RWPE2 (cell line): ENCODE data around the gene RFWD3.

Source experiments
- ATAC-seq: fragments of 200-7000 bp; cut with Tn5 transposase; 3 replicates; pipeline ENCODE4 v1.9.1; 2021; ENCODE audit warnings: low read depth
- DNase-seq: peaks from one replicate; pipeline ENCODE4 v3.0.0-alpha.2; 2020; ENCODE audit warnings: low spot score
- H3K27ac ChIP-seq: fragments of 450-650 bp; 2 replicates; pipeline ENCODE4 v1.5.1; 2017; ENCODE audit warnings: mild to moderate bottlenecking; ENCODE audit not compliant: poor library complexity, severe bottlenecking
- H3K27me3 ChIP-seq: fragments of 250-450 bp; sonication (Bioruptor Pico); 2 replicates; pipeline ENCODE4 v1.5.1; 2021; ENCODE audit warnings: mild to moderate bottlenecking, moderate library complexity; ENCODE audit not compliant: insufficient read depth, poor library complexity, severe bottlenecking
- H3K36me3 ChIP-seq: fragments of 250-450 bp; sonication (Bioruptor Pico); 2 replicates; pipeline ENCODE4 v1.5.1; 2020; ENCODE audit warnings: low read depth, mild to moderate bottlenecking, moderate library complexity
- H3K4me1 ChIP-seq: fragments of 250-450 bp; sonication (Bioruptor Pico); 2 replicates; pipeline ENCODE4 v1.5.1; 2021; ENCODE audit warnings: mild to moderate bottlenecking, moderate library complexity; ENCODE audit not compliant: insufficient read depth, poor library complexity, severe bottlenecking
- H3K4me3 ChIP-seq: fragments of 250-450 bp; sonication (Bioruptor Pico); 2 replicates; pipeline ENCODE4 v1.5.1; 2021; ENCODE audit warnings: mild to moderate bottlenecking, moderate library complexity; ENCODE audit not compliant: severe bottlenecking
- H3K9me3 ChIP-seq: fragments of 250-450 bp; sonication (Bioruptor Pico); 2 replicates; pipeline ENCODE4 v1.5.1; 2021; ENCODE audit warnings: mild to moderate bottlenecking, moderate library complexity; ENCODE audit not compliant: severe bottlenecking
- CTCF ChIP-seq: fragments of 450-650 bp; IDR thresholded peaks from one replicate; pipeline ENCODE4 v1.5.1; 2017; ENCODE audit warnings: mild to moderate bottlenecking, moderate library complexity; ENCODE audit not compliant: poor library complexity, severe bottlenecking

Gene RFWD3

GRCh38 chr16:74666425-74667254 lies at the start of gene RFWD3:
RFWD3 (minus strand) TSS chr16:74666877; CDS start chr16:74661449, 5,428 bp downstream.
- Histone ChIP-seq H3K27ac (peak within 1 kb of the TSS; percentile 51), H3K36me3 (peaks cover 45% of the 10 kb centered on the region), H3K27me3 (no peaks in the 10 kb centered on the region), H3K4me1 (peaks cover 5% of the 10 kb centered on the region), H3K9me3 (no peaks in the 10 kb centered on the region), H3K4me3 (peak within 1 kb of the TSS; percentile 83)
- TF ChIP-seq CTCF = no peak
- ATAC-seq = peak; percentile 100
- peak; percentile 99 for DNase-seq

- no peak for TF ChIP-seq CTCF
- Histone ChIP-seq H3K36me3 (no peaks in the 10 kb centered on the region), H3K4me3 (no peak overlapping the region), H3K27me3 (no peaks in the 10 kb centered on the region), H3K27ac (no peak overlapping the region), H3K4me1 (no peaks in the 10 kb centered on the region), H3K9me3 (no peaks in the 10 kb centered on the region)
- no peak for DNase-seq
- ATAC-seq = no peak
Measured at GRCh38 chr16:74716355-74716754, 49.7 kb upstream of the RFWD3 start.

GRCh38 chr16:74713876-74714275 lies 47.2 kb upstream of the RFWD3 start:
- Histone ChIP-seq H3K27ac (no peak overlapping the region), H3K27me3 (no peaks in the 10 kb centered on the region), H3K4me3 (no peak overlapping the region), H3K4me1 (peaks cover 3% of the 10 kb centered on the region), H3K36me3 (no peaks in the 10 kb centered on the region), H3K9me3 (no peaks in the 10 kb centered on the region)
- no peak for TF ChIP-seq CTCF
- ATAC-seq (no peak), DNase-seq (no peak)

- no peak for ATAC-seq
Measured at GRCh38 chr16:74713325-74713724, 46.6 kb upstream of the RFWD3 start.

More at GRCh38 chr16:74713325-74713724, 46.6 kb upstream of the RFWD3 start:
- no peak for DNase-seq
- Histone ChIP-seq H3K27me3 (no peaks in the 10 kb centered on the region), H3K4me1 (peaks cover 3% of the 10 kb centered on the region), H3K9me3 (no peaks in the 10 kb centered on the region), H3K27ac (no peak overlapping the region), H3K4me3 (no peak overlapping the region), H3K36me3 (no peaks in the 10 kb centered on the region)
- TF ChIP-seq CTCF = no peak
